Left ventricle myocardium superior (tissue), 1 donor: ENCODE data around the gene NINL. TPM values are rescaled to one million over a fixed set of nuclear protein-coding genes. Genes with fewer than 3 reads are reported as not detected.
"Not testable (repeated sequence)": the region's sequence is repeated elsewhere in the genome, so short reads cannot be mapped to it uniquely, and the experiment has no call there.

ENCODE experiments used
- ATAC-seq: fragments of 200-7000 bp; cut with Tn5 transposase; one replicate; pipeline ENCODE4 v1.9.1; 2020; ENCODE audit warnings: mild to moderate bottlenecking, moderate library complexity
- DNase-seq: peaks from one replicate; pipeline ENCODE4 v3.0.0-alpha.2; 2020
- intact Hi-C: fragments of 100-400 bp; cut with micrococcal nuclease; formaldehyde crosslinking; loops from one replicate; pipeline ENCODE4 v1.11.0; 2022
- total RNA-seq: library from RNA; stranded (reverse); fragmentation: NEBNext Ultra II Directional; extraction: Animal tissue kit (Norgen Biotek cat#: 25700); gene quantifications from one replicate; pipeline ENCODE4 v1.2.1, GENCODE V29; 2021
- donor health status: DM: no; HTN: yes; CAD: no; lungs with severe emphysema.

NINL gene
- total RNA-seq, 1 donor from 2014 or later: 7.6 TPM

DNA sequence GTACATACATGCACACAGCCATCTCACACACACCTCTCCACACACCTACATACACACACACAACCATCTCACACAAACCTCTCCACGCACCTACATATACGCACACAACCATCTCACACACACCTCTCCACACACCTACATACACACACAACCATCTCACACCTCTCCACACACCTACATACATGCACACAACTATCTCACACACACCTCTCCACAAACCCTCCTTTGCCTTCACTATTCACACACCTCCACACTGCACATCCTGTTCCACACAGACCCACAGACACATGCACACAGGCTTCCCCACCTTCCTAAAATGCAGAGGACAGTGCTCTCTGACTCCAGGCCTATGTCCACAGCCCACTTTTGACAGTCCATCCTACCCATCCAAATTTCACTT lies 16.3 kb upstream of the NINL start:
- DNase-seq: no peak
- intact Hi-C loops: no loop called here
- no peak for ATAC-seq

DNA sequence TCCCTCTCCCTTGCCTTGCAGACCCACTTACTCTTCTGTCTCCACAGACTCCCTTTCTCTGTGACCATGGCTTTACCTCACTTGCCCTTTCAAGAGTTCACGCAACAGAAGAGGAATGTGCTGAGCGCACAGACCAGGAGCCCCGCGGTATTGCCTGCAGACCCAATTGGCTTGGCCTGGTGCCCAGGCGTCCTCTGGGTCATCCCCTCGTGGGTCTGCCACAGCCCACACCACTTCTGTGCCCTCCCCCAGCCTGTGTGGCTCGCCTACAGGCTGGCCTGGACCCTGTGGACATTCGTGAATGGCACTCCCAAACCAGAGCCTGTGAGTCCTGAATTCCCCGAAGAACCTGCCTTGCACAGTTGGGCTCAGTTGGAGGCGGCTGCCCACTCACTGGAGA lies 15.3 kb upstream of the NINL start:
- intact Hi-C loops: no loop called here
- DNase-seq: no peak
- no peak for ATAC-seq

DNA sequence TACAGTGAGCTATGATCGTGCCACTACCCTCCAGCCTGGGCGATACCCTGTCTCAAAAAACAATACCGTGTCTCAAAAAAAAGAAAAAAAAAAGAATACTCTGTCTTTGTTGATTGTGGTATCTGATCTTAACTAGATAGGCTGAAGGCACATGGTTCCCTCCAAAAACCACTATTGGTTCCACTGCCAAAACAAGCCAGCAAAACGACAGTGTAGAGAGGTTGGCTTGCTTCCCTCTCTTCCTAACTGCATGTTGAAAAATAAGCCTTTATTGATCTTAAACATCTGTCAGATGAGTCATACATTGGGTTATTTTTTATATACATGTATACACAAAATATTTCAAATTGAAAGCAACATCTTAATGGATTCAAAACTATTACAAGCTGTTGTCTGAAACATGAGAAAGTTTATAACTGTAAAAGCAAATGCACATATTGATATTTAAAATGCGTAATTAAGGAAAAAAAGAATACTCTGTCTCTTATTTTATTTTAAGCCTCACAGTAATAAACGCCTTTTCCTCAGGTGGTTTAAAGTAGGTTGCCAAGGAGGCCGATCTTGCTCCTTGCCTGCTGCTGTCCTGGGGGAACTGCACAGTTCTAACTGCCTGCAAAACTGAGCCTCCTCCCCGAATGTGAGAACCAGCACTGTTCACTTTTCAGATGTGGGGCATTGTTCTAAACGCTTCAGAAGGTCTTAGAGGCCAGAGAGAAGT lies 7.0 kb upstream of the NINL start:
- ATAC-seq: no peak
- DNase-seq: no peak
- intact Hi-C loops: no loop called here

DNA sequence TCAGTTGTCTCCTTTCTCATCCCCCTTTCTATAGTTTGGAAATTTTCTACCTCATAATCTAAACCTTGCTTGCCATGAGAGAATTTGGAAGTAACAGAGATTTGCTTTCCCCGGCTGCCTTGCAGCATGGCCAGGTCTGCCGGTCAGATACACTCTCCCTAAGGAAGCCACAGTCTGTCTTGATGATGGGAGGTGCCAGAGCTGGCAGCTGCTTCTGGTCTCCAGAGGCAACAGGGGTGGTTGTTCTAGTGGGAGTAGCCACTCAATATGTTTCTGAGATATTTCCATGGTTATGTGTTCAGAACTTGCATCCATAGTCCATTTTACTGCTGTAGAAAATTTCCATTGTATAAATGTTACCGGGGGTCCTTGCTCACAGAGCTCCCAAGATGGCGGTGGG lies 5.4 kb upstream of the NINL start:
- DNase-seq, ATAC-seq, intact Hi-C loops: not testable (repeated sequence)

DNA sequence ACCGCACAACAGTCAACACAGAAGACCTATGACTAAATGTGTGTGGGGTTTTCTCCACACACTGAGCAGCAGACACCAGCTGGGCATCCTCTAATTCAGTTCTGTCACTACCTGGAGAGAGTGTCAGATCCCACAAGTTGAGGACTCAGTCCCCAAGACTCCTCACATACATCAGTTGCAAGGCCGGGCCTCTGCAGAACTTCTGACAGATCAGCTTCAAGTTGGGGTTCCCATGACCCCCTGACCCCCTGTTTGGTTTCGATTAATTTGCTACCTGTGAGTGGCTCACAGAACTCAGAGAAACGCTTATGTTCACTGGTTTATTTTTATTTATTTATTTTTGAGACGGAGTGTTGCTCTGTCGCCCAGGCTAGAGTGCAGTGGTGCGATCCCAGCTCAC lies 3.2 kb upstream of the NINL start:
- ATAC-seq: no peak
- intact Hi-C loops: no loop called here
- no peak for DNase-seq

DNA sequence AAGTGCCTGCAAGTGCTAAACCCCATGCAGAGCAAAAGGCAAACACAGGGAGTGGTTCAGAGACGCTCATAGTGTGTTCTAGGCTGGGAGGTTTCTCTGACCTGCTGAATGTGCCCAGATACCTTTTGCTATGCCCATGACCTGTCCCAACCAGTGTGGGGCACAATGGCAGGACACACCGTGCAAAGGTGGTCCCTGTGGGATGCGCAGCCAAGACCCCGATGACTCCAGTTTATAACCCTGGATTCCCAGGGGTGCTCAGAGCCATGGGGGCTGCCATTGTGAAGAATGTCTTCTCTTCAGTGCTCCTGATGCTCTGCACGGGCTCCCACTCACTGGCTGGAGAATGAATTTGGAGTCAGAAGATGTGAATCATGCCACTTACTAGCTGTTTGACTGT lies 2.2 kb upstream of the NINL start:
- DNase-seq (no peak), ATAC-seq (no peak)
- intact Hi-C loops: no loop called here

DNA sequence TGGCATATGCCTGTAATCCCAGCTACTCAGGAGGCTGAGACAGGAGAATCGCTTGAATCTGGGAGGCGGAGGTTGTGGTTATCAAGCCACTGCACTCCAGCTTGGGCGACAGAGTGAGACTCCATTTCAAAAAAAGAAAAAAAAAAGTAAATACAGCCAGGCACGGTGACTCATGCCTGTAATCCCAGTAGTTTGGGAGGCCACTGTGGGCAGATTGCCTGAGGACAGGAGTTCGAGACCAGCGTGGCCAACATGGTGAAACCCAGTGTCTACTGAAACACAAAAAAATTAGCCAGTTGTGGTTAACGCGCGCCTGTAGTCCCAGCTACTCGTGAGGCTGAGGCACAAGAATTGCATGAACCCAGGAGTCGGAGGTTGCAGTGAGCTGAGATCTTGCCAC lies 1.5 kb upstream of the NINL start:
- no peak for ATAC-seq
- no peak for DNase-seq
- intact Hi-C loops: no loop called here

DNA sequence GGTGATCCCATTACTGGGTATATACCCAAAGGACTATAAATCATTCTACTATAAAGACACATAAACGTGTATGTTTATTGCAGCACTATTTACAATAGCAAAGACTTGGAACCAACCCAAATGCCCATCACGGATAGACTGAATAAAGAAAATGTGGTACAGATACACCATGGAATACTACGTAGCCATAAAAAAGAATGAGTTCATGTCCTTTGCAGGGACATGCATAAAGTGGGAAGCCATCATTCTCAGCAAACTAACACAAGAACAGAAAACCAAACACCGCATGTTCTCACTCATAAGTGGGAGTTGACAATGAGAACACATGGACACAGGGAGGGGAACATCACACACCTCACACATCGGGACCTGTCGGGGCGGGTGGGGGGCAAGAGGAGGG lies 1.7 kb downstream of the NINL start:
- intact Hi-C loops, DNase-seq, ATAC-seq: not testable (repeated sequence)

DNA sequence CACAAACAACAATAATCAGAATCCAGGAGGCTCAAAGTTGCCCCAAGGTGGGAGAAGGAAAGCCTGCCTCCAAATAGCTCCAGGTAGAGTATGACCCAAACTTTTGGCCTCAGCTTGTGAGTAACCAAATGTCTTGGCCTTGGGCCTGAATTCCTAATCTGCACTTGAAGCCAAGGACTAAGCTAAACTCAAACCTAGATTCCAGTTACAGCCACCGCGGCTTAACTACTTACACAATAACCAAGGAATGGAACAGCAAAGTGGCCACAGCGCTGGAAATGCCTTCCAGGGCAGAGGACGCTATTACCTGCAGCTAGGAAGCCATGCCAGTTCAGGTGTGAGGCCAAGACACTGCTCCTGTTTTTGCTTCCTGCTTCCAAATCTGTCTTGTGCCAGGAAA lies 4.6 kb downstream of the NINL start:
- intact Hi-C loops: no loop called here
- ATAC-seq: no peak

DNA sequence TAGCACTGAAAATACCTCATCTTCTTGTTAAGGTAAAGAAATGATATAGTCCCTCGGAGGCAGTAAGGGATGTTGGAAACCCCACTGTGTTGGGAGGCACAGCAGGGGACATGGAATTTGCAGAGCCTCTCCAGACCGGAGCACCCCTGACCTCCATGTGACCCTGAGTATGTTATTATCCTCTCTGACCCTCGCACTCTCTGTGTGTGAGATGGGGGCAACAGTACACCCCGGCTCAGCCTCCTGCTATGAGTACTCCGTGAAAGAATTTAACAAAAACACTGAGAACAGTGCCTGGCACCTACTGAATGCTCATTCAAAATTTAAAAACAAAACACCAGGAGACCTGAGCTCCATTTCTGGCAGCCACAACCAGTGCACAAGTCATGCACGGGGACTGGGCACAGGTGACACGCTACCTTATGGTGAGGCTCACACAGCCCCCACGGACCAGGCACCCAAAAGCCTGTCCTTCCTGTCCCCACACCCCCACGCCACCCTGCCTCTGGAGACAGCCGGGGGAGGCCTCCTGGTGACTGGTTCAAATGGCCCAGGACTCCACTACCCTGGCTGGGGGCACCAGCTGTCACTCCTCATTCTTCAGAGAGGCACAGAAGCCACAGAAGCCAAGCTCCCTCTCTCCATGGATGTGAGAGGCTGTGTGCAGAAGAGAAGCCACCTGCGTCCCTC lies 6.1 kb downstream of the NINL start:
- DNase-seq (no peak), ATAC-seq (no peak)
- intact Hi-C loops: no loop called here

More for the DNA sequence above, 4.6 kb downstream of the NINL start:
- no peak for DNase-seq

DNA sequence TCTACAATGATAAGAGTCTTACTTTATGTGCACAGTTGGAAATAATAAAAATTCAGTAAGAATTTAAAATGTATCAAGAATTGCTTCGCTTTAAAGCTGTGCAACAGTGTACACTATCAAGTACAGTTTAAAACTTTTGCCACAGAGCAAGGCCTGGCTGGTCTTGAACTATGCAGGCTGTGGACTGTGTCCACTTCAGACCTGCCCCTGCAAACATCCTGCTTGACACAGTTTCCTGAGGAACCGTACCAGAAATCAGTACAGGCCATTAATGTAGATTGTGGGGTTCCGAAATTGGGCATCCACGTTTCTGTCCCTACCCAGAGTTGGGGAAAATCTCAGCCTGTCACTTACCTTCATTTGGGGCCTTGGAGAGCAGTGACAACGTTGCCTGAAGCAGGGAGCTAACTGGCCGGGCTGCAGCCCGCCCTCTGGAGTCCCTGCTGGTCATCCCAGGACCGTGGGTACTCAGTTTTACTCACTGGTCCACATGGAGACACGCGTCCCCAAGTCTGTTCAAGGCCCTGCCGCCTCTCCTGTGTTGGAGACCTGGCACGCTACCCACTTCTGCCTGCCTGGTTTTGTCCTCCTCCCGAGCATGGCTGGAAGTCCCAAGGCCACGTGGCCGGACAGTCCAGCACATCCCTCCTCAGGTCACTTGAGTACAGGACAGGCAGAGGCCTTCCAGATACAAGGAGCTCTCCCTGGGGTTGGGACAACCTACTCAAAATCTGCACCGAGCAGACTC lies 8.4 kb downstream of the NINL start:
- ATAC-seq (no peak), DNase-seq (no peak)
- intact Hi-C loops: no loop called here

DNA sequence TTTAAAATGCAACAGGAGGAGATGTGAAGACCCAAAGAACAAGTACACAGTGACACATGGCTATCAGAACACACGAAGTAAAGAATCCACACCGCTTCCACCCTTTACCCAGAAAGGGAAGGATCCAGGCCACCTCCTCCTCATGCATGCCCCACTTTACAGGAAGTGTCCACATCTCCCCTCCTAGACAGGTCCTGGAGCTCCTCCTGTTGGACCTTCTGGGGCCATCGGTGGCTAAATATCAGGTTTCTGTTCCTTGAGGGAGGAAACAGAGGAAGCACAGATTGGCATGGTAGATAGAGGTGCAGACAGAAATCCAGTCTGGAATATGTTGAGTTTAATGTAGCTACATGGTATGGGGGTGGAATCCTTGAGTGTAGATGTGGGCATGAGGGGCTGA lies 10.9 kb downstream of the NINL start:
- no peak for ATAC-seq
- intact Hi-C loops: no loop called here

DNA sequence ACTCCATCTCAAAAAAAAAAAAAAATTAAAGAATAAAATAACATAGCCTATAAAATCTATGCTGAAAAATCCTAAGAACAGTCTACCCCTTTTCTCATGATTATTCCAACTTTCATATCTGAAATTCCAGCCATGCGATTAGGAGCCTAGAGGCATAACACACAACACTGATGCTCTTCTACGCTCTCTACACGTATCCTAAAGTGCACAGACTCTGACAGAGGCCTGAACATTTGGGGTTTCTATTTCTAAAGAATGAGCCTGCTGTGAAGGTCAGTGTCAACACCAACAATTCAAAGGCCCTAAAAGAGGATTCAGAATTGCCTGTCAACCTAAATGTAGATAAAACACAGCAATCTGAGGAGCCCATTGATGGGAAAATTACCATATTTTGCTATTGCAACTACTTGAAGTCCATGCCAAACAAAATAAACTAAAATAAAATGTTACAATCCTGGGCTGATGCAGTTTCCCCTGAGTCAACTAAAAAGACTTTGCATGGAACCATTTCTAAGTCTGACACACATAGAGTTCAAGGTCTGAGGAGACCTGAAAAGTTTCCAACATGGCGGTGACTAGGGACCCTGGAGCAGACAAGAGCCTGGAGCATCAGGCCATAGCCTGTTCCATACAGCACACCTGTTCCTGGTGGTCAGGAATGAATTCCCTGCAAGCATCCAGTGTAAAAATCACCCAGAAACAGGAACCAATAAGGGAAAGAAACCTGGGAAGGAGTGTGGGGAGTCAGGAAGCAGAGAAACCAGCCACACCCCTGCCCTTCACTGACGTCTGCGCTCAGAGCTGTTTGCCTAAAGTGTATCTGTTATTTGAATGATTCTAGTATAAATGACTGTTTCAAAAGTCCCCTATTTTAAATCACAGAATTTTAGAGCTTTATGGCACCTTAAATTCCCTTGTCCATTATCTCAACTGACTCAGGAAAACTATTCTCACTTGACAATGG lies 11.8 kb downstream of the NINL start:
- intact Hi-C loops: no loop called here
- DNase-seq (no peak), ATAC-seq (no peak)

More for the DNA sequence above, 10.9 kb downstream of the NINL start:
- no peak for DNase-seq

DNA sequence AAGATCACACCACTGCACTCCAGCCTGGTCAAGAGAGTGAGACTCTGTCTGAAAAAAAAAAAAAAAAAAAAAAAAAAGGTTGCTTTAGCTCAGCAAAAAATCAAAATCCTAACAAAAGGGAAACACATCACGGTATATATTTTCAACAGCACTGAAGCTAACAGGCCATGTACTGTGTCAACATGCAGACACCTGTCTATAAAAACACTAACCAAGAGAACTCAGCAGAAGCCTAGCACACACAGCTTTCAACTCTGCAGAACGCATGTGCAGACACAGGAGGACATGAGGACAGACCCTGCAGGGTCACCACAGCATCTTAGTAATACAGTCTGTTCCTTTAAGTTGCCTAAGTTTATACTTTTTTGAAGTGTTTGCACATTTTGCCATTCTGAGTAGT lies 13.5 kb downstream of the NINL start:
- DNase-seq (no peak), ATAC-seq (no peak)
- intact Hi-C loops: no loop called here

DNA sequence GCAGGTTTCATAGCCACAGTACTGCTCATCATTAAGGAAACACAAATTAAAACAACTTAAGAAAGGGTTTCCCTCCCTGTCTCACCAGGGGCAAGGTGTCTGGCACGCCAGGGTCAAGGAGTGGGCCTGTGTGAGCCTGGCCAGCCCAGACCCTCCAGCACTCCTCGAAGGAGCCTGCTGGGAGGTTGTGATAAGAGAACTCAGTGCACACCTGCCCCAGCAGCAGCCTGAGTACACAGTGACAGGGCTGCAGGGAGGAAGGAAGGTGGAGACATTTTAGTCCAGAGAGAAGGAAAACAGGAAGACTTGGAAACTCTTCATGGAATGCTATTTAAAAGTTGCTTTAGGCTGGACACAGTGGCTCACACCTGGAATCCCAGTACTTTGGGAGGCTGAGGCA lies 14.1 kb downstream of the NINL start:
- ATAC-seq (no peak), DNase-seq (no peak)
- intact Hi-C loops: no loop called here

DNA sequence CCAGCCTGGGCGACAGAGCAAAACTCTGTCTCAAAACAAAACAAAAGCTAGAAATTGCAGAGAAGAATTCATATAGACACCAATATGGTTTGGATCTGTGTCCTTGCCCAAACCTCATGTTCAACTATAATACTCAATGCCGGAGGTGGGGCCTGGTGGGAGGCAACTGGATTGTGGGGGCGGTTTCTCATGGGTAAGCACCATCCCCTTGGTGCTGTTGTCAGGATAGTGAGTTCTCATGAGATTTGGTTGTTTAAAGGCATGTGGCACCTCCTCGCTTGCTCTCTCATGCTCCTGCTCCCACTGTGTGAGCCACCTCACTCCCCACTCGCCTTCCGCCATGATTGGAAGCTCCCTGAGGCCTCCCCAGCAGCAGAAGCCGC lies 15.2 kb downstream of the NINL start:
- DNase-seq: no peak
- intact Hi-C loops: no loop called here
- no peak for ATAC-seq

DNA sequence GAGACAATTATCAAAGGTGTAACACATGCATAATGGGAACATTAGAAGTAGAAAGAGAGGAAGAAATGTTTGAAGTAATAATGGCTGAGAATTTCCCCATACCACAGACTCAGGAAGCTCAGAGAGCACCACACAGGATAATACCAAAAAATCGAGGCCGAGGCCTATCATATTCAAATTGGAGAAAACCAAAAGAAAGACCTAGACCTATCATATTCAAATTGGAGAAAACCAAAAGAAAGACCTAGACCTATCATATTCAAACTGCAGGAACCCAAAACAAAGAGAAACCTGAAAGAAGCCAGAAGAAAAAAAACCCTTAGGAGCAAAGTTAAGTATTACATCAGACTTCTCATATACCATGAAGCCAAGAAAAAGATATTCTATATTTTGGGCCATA lies 18.0 kb downstream of the NINL start:
- ATAC-seq (no peak), DNase-seq (no peak)
- intact Hi-C loops: no loop called here

DNA sequence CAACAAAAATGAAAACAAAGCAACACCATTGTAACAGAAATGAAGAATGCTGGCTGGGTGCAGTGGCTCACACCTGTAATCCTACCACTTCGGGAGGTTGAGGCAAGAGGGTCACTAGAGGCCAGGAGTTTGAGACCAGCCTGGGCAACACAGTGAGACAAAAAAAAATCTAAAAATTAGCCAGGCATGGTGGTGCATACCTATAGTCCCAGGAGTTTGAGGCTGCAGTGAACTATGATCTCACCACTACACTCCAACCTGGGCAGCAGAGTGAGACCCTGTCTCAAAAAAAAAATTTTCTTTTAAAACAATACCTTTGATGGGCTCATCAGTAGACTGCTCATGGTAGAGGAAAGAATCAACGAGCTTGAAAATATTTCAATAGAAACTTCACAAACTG lies 18.5 kb downstream of the NINL start:
- ATAC-seq: no peak
- no peak for DNase-seq
- intact Hi-C loops: no loop called here

DNA sequence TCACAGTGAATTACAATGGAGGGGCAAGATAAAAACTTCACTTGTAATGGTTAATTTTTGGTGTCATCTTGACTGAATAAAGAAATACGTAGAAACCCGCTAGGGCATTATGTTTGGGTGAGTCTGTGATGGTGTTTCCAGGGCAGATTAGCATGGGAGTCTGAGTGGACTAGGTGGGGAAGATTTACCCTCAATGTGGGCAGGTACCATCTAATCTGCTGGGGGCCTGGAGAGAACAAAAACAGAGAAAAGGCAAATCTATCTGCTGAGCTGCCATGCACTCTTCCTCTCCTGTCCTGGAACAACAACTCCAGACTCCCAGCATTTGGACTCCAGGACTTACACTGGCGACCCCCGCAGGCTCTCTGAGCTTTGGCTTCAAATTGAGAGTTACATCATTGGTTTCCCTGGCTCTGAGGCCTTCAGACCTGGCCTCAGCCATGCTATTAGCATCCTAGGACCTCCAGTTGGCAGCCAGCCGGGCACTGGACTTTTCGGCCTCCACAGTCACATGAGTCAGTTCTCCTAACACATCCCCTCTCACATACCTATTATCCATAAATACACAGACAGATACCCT lies 19.7 kb downstream of the NINL start:
- intact Hi-C loops: no loop called here
- DNase-seq (no peak), ATAC-seq (no peak)
